A549 (cell line): ENCODE measurements around the gene ADGRG6. TPM values are rescaled to one million over a fixed set of nuclear protein-coding genes. Genes with fewer than 3 reads are reported as not detected.
A peak's percentile ranks its signal among the peaks of the same experiment; 100 is the strongest.

ENCODE experiments used
- ATAC-seq, 2 experiments: fragments of 200-7000 bp in 1 of 2; fragments of >200 bp in 1 of 2; cut with Nextera tagmentation in 1 of 2; cut with Tn5 transposase in 1 of 2; 3 replicates each; pipeline versions ENCODE4 v1.8.0 to v1.9.1; 2018 to 2020; ENCODE audit warnings: mild to moderate bottlenecking in 1 of 2, moderate library complexity in 1 of 2
- CTCF ChIA-PET: fragments of 300-600 bp; sonication (Branson Sonifier 250); formaldehyde crosslinking; extraction: SDS; loops from one replicate; lab custom pipeline; 2021; ENCODE audit warnings: antibody characterized with exemption, inconsistent platforms; lab: Yijun Ruan, JAX
- POLR2A ChIA-PET: fragments of 350-600 bp; formaldehyde crosslinking; extraction: SDS; loops from one replicate; lab custom pipeline; 2021; ENCODE audit warnings: antibody characterized with exemption, inconsistent platforms; lab: Yijun Ruan, JAX
- DNase-seq, 2 experiments: peaks; one replicate each; pipeline versions ENCODE4 v3.0.0 to v3.0.0-alpha.2; 2011 to 2016; ENCODE audit warnings: low read depth in 1 of 2, low spot score in 1 of 2
- FAIRE-seq: peaks from 2 replicates; lab custom pipeline; 2011; peaks lifted over from hg19 to GRCh38; lab: Jason Lieb, UNC
- H3K27ac ChIP-seq, 2 experiments: fragments of >200 bp; sonication (Bioruptor Twin); formaldehyde crosslinking; 3 replicates each; pipeline ENCODE4 v1.5.1; 2016 to 2017
- H3K4me1 ChIP-seq: fragments of >200 bp; sonication (Bioruptor Twin); formaldehyde crosslinking; 3 replicates; pipeline ENCODE4 v1.6.1; 2016
- H3K4me2 ChIP-seq: fragments of >200 bp; sonication (Bioruptor Twin); formaldehyde crosslinking; 3 replicates; pipeline ENCODE4 v1.6.1; 2016
- H3K4me3 ChIP-seq: fragments of >200 bp; sonication (Bioruptor Twin); formaldehyde crosslinking; 3 replicates; pipeline ENCODE4 v1.5.1; 2016
- H3K9me3 ChIP-seq: fragments of >200 bp; sonication (Bioruptor Twin); formaldehyde crosslinking; 3 replicates; pipeline ENCODE4 v1.6.1; 2016
- BHLHE40 ChIP-seq: IDR thresholded peaks from 2 replicates; pipeline ENCODE4 v1.6.1; 2012; ENCODE audit warnings: low read depth, low read length, inconsistent platforms
- CBX8 ChIP-seq: fragments of 200-600 bp; sonication (generic); IDR thresholded peaks from 2 replicates; pipeline ENCODE4 v1.6.1; 2016
- CHD2 ChIP-seq: fragments of 150-350 bp; IDR thresholded peaks from 2 replicates; pipeline ENCODE4 v1.6.1; 2014; ENCODE audit warnings: low read length; ENCODE audit not compliant: partially characterized antibody
- CHD4 ChIP-seq: fragments of 200-600 bp; sonication (generic); IDR thresholded peaks from 2 replicates; pipeline ENCODE4 v1.6.1; 2016; ENCODE audit warnings: antibody characterized with exemption, mild to moderate bottlenecking, borderline replicate concordance
- EHF ChIP-seq: fragments of 250-450 bp; sonication (Bioruptor Pico); IDR thresholded peaks from 2 replicates; pipeline ENCODE4 v1.5.0; 2020; ENCODE audit warnings: mild to moderate bottlenecking
- EHMT2 ChIP-seq: fragments of 200-600 bp; sonication (generic); IDR thresholded peaks from 2 replicates; pipeline ENCODE4 v1.6.1; 2016; ENCODE audit warnings: antibody characterized with exemption, low read depth, mild to moderate bottlenecking, moderate library complexity
- FOSB ChIP-seq: fragments of 250-450 bp; sonication (Bioruptor Pico); IDR thresholded peaks from 2 replicates; pipeline ENCODE4 v1.5.0; 2020; ENCODE audit warnings: mild to moderate bottlenecking, moderate library complexity
- FOSL2 ChIP-seq, 2 experiments: fragments of 450-650 bp in 1 of 2; fragments of >200 bp in 1 of 2; sonication (Bioruptor Twin) in 1 of 2; formaldehyde crosslinking; IDR thresholded peaks; 2 replicates each; pipeline versions ENCODE4 v1.5.0 to v1.6.1; 2016 to 2020; ENCODE audit warnings: mild to moderate bottlenecking in 1 of 2, moderate library complexity in 1 of 2
- HDAC2 ChIP-seq: fragments of 200-600 bp; sonication (generic); IDR thresholded peaks from 2 replicates; pipeline ENCODE4 v1.6.1; 2016
- HOXA7 ChIP-seq: fragments of 250-450 bp; sonication (Bioruptor Pico); IDR thresholded peaks from 2 replicates; pipeline ENCODE4 v1.5.0; 2020; ENCODE audit warnings: mild to moderate bottlenecking, moderate library complexity
- HOXB5 ChIP-seq: fragments of 250-450 bp; sonication (Bioruptor Pico); IDR thresholded peaks from 2 replicates; pipeline ENCODE4 v1.5.0; 2020; ENCODE audit warnings: mild to moderate bottlenecking, moderate library complexity
- JUNB ChIP-seq: fragments of >200 bp; sonication (Bioruptor Twin); formaldehyde crosslinking; IDR thresholded peaks from 2 replicates; pipeline ENCODE4 v1.6.1; 2016
- KDM1A ChIP-seq: fragments of 200-600 bp; sonication (generic); IDR thresholded peaks from 2 replicates; pipeline ENCODE4 v1.6.1; 2016; ENCODE audit warnings: low read depth, mild to moderate bottlenecking
- MAFK ChIP-seq: fragments of 450-650 bp; IDR thresholded peaks from 2 replicates; pipeline ENCODE4 v1.6.1; 2014; ENCODE audit not compliant: partially characterized antibody
- MAX ChIP-seq: IDR thresholded peaks from 2 replicates; pipeline ENCODE4 v1.6.1; 2012
- MYC ChIP-seq: IDR thresholded peaks from 2 replicates; pipeline ENCODE4 v1.6.1; 2012; ENCODE audit warnings: mild to moderate bottlenecking, inconsistent platforms, low read length, improper control_type of control experiment, borderline replicate concordance
- NFE2L2 ChIP-seq: fragments of 150-350 bp; conservative IDR thresholded peaks from 2 replicates; pipeline ENCODE4 v1.6.1; 2014; ENCODE audit warnings: low read length
- NR3C1 ChIP-seq: fragments of >200 bp; sonication (Bioruptor Twin); formaldehyde crosslinking; IDR thresholded peaks from 3 replicates; pipeline ENCODE4 v1.6.1; 2017
- PHF8 ChIP-seq: fragments of 200-600 bp; sonication (generic); IDR thresholded peaks from 2 replicates; pipeline ENCODE4 v1.6.1; 2016; ENCODE audit warnings: low read depth, mild to moderate bottlenecking, antibody characterized with exemption, moderate library complexity, borderline replicate concordance
- POLR2A ChIP-seq: IDR thresholded peaks from 2 replicates; pipeline ENCODE4 v1.6.1; 2012; ENCODE audit warnings: mild to moderate bottlenecking, low read length
- RCOR1 ChIP-seq: fragments of 150-350 bp; IDR thresholded peaks from 2 replicates; pipeline ENCODE4 v1.6.1; 2014; ENCODE audit warnings: antibody characterized with exemption, low read length, low read depth
- RFX5 ChIP-seq: fragments of 450-650 bp; IDR thresholded peaks from 2 replicates; pipeline ENCODE4 v1.7.1; 2014; ENCODE audit warnings: antibody characterized with exemption, mild to moderate bottlenecking, moderate library complexity
- RNF2 ChIP-seq: fragments of 200-600 bp; sonication (generic); IDR thresholded peaks from 2 replicates; pipeline ENCODE4 v1.6.1; 2016; ENCODE audit warnings: low read depth, mild to moderate bottlenecking, antibody characterized with exemption, moderate library complexity, borderline replicate concordance
- SREBF2 ChIP-seq: fragments of 450-650 bp; IDR thresholded peaks from 2 replicates; pipeline ENCODE4 v1.6.1; 2014; ENCODE audit warnings: mild to moderate bottlenecking, moderate library complexity
- TFCP2L1 ChIP-seq: fragments of 250-450 bp; sonication (Bioruptor Pico); IDR thresholded peaks from 2 replicates; pipeline ENCODE4 v1.5.0; 2021; ENCODE audit warnings: mild to moderate bottlenecking
- TP53 ChIP-seq: fragments of 250-450 bp; sonication (Bioruptor Pico); IDR thresholded peaks from 2 replicates; pipeline ENCODE4 v1.5.0; 2021; ENCODE audit warnings: mild to moderate bottlenecking, moderate library complexity
- USF2 ChIP-seq: fragments of 450-650 bp; IDR thresholded peaks from 2 replicates; pipeline ENCODE4 v1.6.1; 2014; ENCODE audit warnings: antibody characterized with exemption
- ZC3H11A ChIP-seq: fragments of 450-650 bp; IDR thresholded peaks from 2 replicates; pipeline ENCODE4 v1.6.1; 2014; ENCODE audit warnings: antibody characterized with exemption, mild to moderate bottlenecking
- ZNF302 ChIP-seq: fragments of 250-450 bp; sonication (Bioruptor Pico); IDR thresholded peaks from 2 replicates; pipeline ENCODE4 v1.9.0; 2021; ENCODE audit warnings: inconsistent platforms, mild to moderate bottlenecking, moderate library complexity
- WGBS: methylation state at CpG from one replicate; pipeline ENCODE4 v1.1.6; 2017; ENCODE audit errors: missing lambda C conversion rate; 5-methylcytosine and 5-hydroxymethylcytosine counted together
- polyA plus RNA-seq, 4 experiments: library from polyadenylated mRNA; depleted of rRNA in 3 of 4; stranded (reverse); fragments of >200 nt; fragmentation: RNase III in 1 of 4; extraction: RNeasy Plus Mini Kit Qiagen cat#74134 plus additional on column Dnase treatment in 1 of 4; gene quantifications; 2 replicates in 3 of 4; 3 replicates in 1 of 4; pipeline ENCODE4 v1.2.3, GENCODE V29; 2011 to 2017
- TF ChIP-seq, protein P1 (sequence below): fragments of 250-450 bp; sonication (Bioruptor Pico); IDR thresholded peaks from 2 replicates; pipeline ENCODE4 v1.5.0; 2021; ENCODE audit warnings: mild to moderate bottlenecking, moderate library complexity, borderline replicate concordance
- TF ChIP-seq, protein P2 (sequence below): IDR thresholded peaks from 2 replicates; pipeline ENCODE4 v1.6.1; 2012; ENCODE audit warnings: low read depth, borderline replicate concordance

Gene ADGRG6
- polyA plus RNA-seq, 2 of the 4 experiments (the other 2 are of a cell fraction): 55.4 to 181 TPM

- TF ChIP-seq POLR2A (no peak), FOSL2 (IDR thresholded peaks at IDR 0.05) (no peak), FOSL2 (CRISPR knock-in tag; IDR thresholded peaks at IDR 0.05) (no peak), FOSB (CRISPR knock-in tag) (no peak), RNF2 (no peak), TFCP2L1 (CRISPR knock-in tag) (no peak), MYC (no peak), HOXA7 (CRISPR knock-in tag) (no peak), CHD2 (no peak), TP53 (no peak), RFX5 (no peak), ZNF302 (no peak), NFE2L2 (no peak), SREBF2 (no peak), HOXB5 (CRISPR knock-in tag) (no peak), MAFK (no peak), JUNB (no peak)
- TF ChIP-seq, protein P1, sequence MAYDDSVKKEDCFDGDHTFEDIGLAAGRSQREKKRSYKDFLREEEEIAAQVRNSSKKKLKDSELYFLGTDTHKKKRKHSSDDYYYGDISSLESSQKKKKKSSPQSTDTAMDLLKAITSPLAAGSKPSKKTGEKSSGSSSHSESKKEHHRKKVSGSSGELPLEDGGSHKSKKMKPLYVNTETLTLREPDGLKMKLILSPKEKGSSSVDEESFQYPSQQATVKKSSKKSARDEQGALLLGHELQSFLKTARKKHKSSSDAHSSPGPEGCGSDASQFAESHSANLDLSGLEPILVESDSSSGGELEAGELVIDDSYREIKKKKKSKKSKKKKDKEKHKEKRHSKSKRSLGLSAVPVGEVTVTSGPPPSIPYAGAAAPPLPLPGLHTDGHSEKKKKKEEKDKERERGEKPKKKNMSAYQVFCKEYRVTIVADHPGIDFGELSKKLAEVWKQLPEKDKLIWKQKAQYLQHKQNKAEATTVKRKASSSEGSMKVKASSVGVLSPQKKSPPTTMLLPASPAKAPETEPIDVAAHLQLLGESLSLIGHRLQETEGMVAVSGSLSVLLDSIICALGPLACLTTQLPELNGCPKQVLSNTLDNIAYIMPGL (CRISPR knock-in tag): no peak
- TF ChIP-seq, protein P2, sequence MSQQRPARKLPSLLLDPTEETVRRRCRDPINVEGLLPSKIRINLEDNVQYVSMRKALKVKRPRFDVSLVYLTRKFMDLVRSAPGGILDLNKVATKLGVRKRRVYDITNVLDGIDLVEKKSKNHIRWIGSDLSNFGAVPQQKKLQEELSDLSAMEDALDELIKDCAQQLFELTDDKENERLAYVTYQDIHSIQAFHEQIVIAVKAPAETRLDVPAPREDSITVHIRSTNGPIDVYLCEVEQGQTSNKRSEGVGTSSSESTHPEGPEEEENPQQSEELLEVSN: no peak
- TF ChIP-seq, all 56 proteins: peak for 0
- POLR2A ChIA-PET: no interaction called here
- Histone ChIP-seq H3K9me3 (no peaks in the 10 kb centered on the region), H3K4me2 (no peak overlapping the region), H3K4me3 (no peak overlapping the region), H3K4me1 (peaks cover 4% of the 10 kb centered on the region; the same call in 1 of the 3 replicates), H3K27ac (peak overlapping the region in 1 of 2 experiments; percentile 14; a peak in 1 of 6 replicates)
- FAIRE-seq (no peak), DNase-seq (no peak), ATAC-seq (no peak)
- WGBS: 93% methylated on average over 5 of the region's 5 CpGs
- CTCF ChIA-PET: interaction anchor here (0.9 to 1.6 kb wide), 3 partner anchors 10 to 17 kb away, joined by 3 to 4 read pairs (median 4); partner anchors contain the start of gene ADGRG6
These were observed 11.0 kb upstream of the ADGRG6 start for GRCh38 chr6:142290851-142291250.

- POLR2A ChIA-PET: no interaction called here
- Histone ChIP-seq H3K4me1 (no peaks in the 10 kb centered on the region; the same call in 2 of the 3 replicates), H3K4me3 (no peak overlapping the region), H3K4me2 (no peak overlapping the region), H3K9me3 (no peaks in the 10 kb centered on the region), H3K27ac (no peak overlapping the region)
- CTCF ChIA-PET: interaction anchor here (1.3 to 1.6 kb wide), 2 partner anchors 10 to 11 kb away, joined by 4 read pairs; partner anchors contain the start of gene ADGRG6
- FAIRE-seq: no peak
- 84% methylated on average over 3 of the region's 3 CpGs for WGBS
- DNase-seq: no peak
- TF ChIP-seq CBX8: no peak
- no peak for TF ChIP-seq PHF8
- no peak for TF ChIP-seq BHLHE40
- no peak for TF ChIP-seq HDAC2
- TF ChIP-seq ZC3H11A: no peak
- no peak for TF ChIP-seq EHMT2
- TF ChIP-seq EHF: no peak
- no peak for TF ChIP-seq FOSB (CRISPR knock-in tag)
- TF ChIP-seq TFCP2L1 (CRISPR knock-in tag): no peak
- no peak for TF ChIP-seq NFE2L2
- no peak for TF ChIP-seq KDM1A
- TF ChIP-seq SREBF2: no peak
- TF ChIP-seq RCOR1: no peak
- TF ChIP-seq NR3C1: no peak
- TF ChIP-seq USF2: no peak
- no peak for TF ChIP-seq CHD4
- no peak for TF ChIP-seq HOXA7 (CRISPR knock-in tag)
- TF ChIP-seq MAX: no peak
- no peak for ATAC-seq
These were observed 10.3 kb upstream of the ADGRG6 start for GRCh38 chr6:142291512-142291911.
